ENCODE data around the gene TCP11. TPM values are rescaled to one million over a fixed set of nuclear protein-coding genes. Genes with fewer than 3 reads are reported as not detected.

TCP11 gene
- total RNA-seq, 6 experiments from 2014 or later = 0.31 TPM; not detected in 5

- intact Hi-C loops (cut with DNase I) = no loop called here
- no peak for DNase-seq
- H3K27me3 ChIP-seq = no peaks in the 10 kb centered on the region
- no peak for TF ChIP-seq POLR2A (IDR thresholded peaks at IDR 0.05)
- TF ChIP-seq, protein P1, sequence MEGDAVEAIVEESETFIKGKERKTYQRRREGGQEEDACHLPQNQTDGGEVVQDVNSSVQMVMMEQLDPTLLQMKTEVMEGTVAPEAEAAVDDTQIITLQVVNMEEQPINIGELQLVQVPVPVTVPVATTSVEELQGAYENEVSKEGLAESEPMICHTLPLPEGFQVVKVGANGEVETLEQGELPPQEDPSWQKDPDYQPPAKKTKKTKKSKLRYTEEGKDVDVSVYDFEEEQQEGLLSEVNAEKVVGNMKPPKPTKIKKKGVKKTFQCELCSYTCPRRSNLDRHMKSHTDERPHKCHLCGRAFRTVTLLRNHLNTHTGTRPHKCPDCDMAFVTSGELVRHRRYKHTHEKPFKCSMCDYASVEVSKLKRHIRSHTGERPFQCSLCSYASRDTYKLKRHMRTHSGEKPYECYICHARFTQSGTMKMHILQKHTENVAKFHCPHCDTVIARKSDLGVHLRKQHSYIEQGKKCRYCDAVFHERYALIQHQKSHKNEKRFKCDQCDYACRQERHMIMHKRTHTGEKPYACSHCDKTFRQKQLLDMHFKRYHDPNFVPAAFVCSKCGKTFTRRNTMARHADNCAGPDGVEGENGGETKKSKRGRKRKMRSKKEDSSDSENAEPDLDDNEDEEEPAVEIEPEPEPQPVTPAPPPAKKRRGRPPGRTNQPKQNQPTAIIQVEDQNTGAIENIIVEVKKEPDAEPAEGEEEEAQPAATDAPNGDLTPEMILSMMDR (IDR thresholded peaks at IDR 0.05) = no peak
- WGBS (ENCODE audit: insufficient coverage, low coverage, low lambda C conversion rate, missing lambda C conversion rate) = 0% methylated on average over 1 of the region's 5 CpGs
- peaks cover 0 to 7% (median 0%) of the 10 kb centered on the region in 4 donors for H3K4me1 ChIP-seq
- H3K9me3 ChIP-seq = no peaks in the 10 kb centered on the region
- peak in 1 of 4 donors; percentile 20 for ATAC-seq
- H3K36me3 ChIP-seq = no peaks in the 10 kb centered on the region
- H3K27ac ChIP-seq = no peak overlapping the region
- H3K4me3 ChIP-seq = no peak overlapping the region
These were observed 38.0 kb upstream of the TCP11 start for GRCh38 chr6:35178932-35179832.

DNA sequence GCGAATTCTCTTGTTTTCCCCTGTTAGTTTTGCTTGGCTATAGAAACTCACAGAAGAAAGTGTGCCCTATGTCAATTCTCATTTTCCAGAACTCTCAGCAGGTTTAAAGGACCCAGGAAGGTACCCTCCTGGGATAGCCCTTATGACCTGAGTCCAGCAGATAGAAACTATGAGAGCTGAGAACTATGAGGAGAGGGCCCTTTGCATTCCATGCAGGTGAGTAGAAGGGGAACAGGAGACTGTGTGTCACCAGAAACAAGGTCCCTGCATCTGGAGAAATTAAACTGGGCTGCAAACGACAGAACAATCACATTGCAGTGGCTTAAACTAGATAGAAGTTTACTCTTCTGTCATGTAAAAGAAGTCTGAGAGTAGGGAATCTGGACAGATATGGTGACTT is 36.9 kb upstream of the TCP11 start:
- no peak for TF ChIP-seq POLR2A (IDR thresholded peaks at IDR 0.05)
- TF ChIP-seq, protein P1 (IDR thresholded peaks at IDR 0.05) = no peak
- 88% methylated on average over 2 of the region's 2 CpGs for WGBS (ENCODE audit: insufficient coverage, low coverage, low lambda C conversion rate, missing lambda C conversion rate)
- DNase-seq (no peak), ATAC-seq (no peak)
- no peak overlapping the region for H3K4me3 ChIP-seq
- intact Hi-C loops (cut with DNase I) = no loop called here
- no peaks in the 10 kb centered on the region for H3K36me3 ChIP-seq
- peaks cover 0 to 7% (median 0%) of the 10 kb centered on the region in 4 donors for H3K4me1 ChIP-seq
- H3K27ac ChIP-seq = no peak overlapping the region
- H3K9me3 ChIP-seq = no peaks in the 10 kb centered on the region
- no peaks in the 10 kb centered on the region for H3K27me3 ChIP-seq

DNA sequence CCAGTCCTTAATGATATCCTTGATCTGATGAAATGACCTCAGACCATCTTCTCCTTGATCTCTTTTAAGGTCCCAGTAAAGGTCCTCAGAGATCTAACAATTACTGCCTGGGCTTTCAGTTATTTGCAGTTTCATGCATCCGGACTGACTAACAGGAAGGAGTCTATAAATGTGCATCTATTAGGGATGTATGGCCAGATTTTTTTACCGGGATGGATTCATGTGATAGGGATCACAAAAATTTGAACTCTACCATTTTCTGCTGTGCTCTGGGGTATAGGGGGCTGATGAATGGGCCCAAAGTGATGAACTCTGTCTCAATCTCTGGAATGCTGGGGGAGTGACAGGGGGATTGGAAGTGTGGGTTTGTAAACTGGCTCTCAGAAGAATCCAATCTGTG is 36.5 kb upstream of the TCP11 start:
- intact Hi-C loops (cut with DNase I) = no loop called here
- TF ChIP-seq, protein P1 (IDR thresholded peaks at IDR 0.05) = no peak
- TF ChIP-seq POLR2A (IDR thresholded peaks at IDR 0.05) = no peak
- H3K9me3 ChIP-seq = no peaks in the 10 kb centered on the region
- H3K4me3 ChIP-seq = no peak overlapping the region
- no peak overlapping the region for H3K27ac ChIP-seq
- H3K36me3 ChIP-seq = no peaks in the 10 kb centered on the region
- DNase-seq (no peak), ATAC-seq (no peak)
- 83% methylated on average over 2 of the region's 2 CpGs for WGBS (ENCODE audit: insufficient coverage, low coverage, low lambda C conversion rate, missing lambda C conversion rate)
- H3K4me1 ChIP-seq = peaks cover 0 to 7% (median 0%) of the 10 kb centered on the region in 4 donors
- H3K27me3 ChIP-seq = no peaks in the 10 kb centered on the region

- ATAC-seq (no peak), DNase-seq (no peak)
- Histone ChIP-seq H3K27me3 (no peaks in the 10 kb centered on the region), H3K27ac (no peak overlapping the region), H3K4me3 (no peak overlapping the region), H3K4me1 (peaks cover 0 to 7% (median 0%) of the 10 kb centered on the region in 4 donors), H3K9me3 (no peaks in the 10 kb centered on the region), H3K36me3 (no peaks in the 10 kb centered on the region)
- WGBS (ENCODE audit: insufficient coverage, low coverage, low lambda C conversion rate, missing lambda C conversion rate) = 76% methylated on average over 3 of the region's 3 CpGs
- intact Hi-C loops (cut with DNase I) = no loop called here
- no peak for TF ChIP-seq POLR2A (IDR thresholded peaks at IDR 0.05)
- TF ChIP-seq, protein P1 (IDR thresholded peaks at IDR 0.05) = no peak
These were observed 36.0 kb upstream of the TCP11 start for GRCh38 chr6:35177157-35177556.

All from right lobe of liver (tissue), 6 donors.